HG02759 (cell line): ENCODE data around the gene MIAT.

Experiments
- ATAC-seq: cut with Tn5 transposase; IDR thresholded peaks from one replicate; pipeline ENCODE4 v1.9.1; 2021; ENCODE audit warnings: mild to moderate bottlenecking, moderate library complexity; ENCODE audit not compliant: unreplicated experiment

The MIAT gene

GRCh38 chr22:26724414-26724813 lies 67.0 kb downstream of the MIAT start:
- ATAC-seq, result no peak

GRCh38 chr22:26725012-26725676 lies 67.8 kb downstream of the MIAT start:
- ATAC-seq, result no peak
